ENCODE data around the gene DEFB113.

GRCh38 chr6:49951926-49952325 lies 17.5 kb downstream of the DEFB113 start:
- TF ChIP-seq POLR2A (IDR thresholded peaks at IDR 0.05; ENCODE audit: low read depth, low read length) (no peak), CHD1 (IDR thresholded peaks at IDR 0.05; ENCODE audit: low read depth, low read length) (no peak), CTCF (conservative IDR thresholded peaks at IDR 0.05; ENCODE audit: low read depth, low read length) (no peak), MXI1 (IDR thresholded peaks at IDR 0.05; ENCODE audit: borderline replicate concordance, low read depth, low read length) (no peak), MAFK (IDR thresholded peaks at IDR 0.05; ENCODE audit: low read depth, low read length) (no peak), RCOR1 (IDR thresholded peaks at IDR 0.05; ENCODE audit: insufficient replicate concordance, low read length) (no peak), RFX5 (IDR thresholded peaks at IDR 0.05; ENCODE audit: low read depth, low read length) (no peak), RAD21 (IDR thresholded peaks at IDR 0.05; ENCODE audit: low read length) (no peak), MAZ (IDR thresholded peaks at IDR 0.05; ENCODE audit: borderline replicate concordance, low read depth, low read length) (no peak), SMC3 (IDR thresholded peaks at IDR 0.05; ENCODE audit: low read depth, low read length) (no peak), FOS (IDR thresholded peaks at IDR 0.05; ENCODE audit: low read depth, low read length) (no peak), ELK1 (IDR thresholded peaks at IDR 0.05; ENCODE audit: borderline replicate concordance, low read depth, low read length) (no peak)
- TF ChIP-seq, protein P1, sequence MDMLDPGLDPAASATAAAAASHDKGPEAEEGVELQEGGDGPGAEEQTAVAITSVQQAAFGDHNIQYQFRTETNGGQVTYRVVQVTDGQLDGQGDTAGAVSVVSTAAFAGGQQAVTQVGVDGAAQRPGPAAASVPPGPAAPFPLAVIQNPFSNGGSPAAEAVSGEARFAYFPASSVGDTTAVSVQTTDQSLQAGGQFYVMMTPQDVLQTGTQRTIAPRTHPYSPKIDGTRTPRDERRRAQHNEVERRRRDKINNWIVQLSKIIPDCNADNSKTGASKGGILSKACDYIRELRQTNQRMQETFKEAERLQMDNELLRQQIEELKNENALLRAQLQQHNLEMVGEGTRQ (IDR thresholded peaks at IDR 0.05; ENCODE audit: low read depth, low read length) = no peak
